Neural progenitor cell (in vitro differentiated cells): ENCODE data around the gene GNA15. TPM values are rescaled to one million over a fixed set of nuclear protein-coding genes. Genes with fewer than 3 reads are reported as not detected.

Experiments used
- DNase-seq: peaks from one replicate; pipeline ENCODE4 v3.0.0-alpha.2; 2016; ENCODE audit warnings: low spot score
- H2AFZ ChIP-seq: fragments of 200-600 bp; sonication (generic); replicated peaks from 2 replicates; pipeline ENCODE4 v1.6.1; 2016; ENCODE audit warnings: antibody characterized with exemption
- H3F3A ChIP-seq: fragments of 200-600 bp; sonication (generic); 2 replicates; pipeline ENCODE4 v1.6.1; 2016; ENCODE audit warnings: antibody characterized with exemption, low read depth
- H3K27ac ChIP-seq: fragments of 200-600 bp; sonication (generic); 2 replicates; pipeline ENCODE4 v1.5.1; 2016; ENCODE audit warnings: mild to moderate bottlenecking
- H3K27me3 ChIP-seq: fragments of 200-600 bp; sonication (generic); 2 replicates; pipeline ENCODE4 v1.6.1; 2016; ENCODE audit warnings: mild to moderate bottlenecking, moderate library complexity
- H3K36me3 ChIP-seq: fragments of 200-600 bp; sonication (generic); 2 replicates; pipeline ENCODE4 v1.5.1; 2016
- H3K4me1 ChIP-seq: fragments of 200-600 bp; sonication (generic); 2 replicates; pipeline ENCODE4 v1.6.1; 2016; ENCODE audit warnings: mixed run types
- H3K4me2 ChIP-seq: fragments of 200-600 bp; sonication (generic); 2 replicates; pipeline ENCODE4 v1.6.1; 2016
- H3K4me3 ChIP-seq: fragments of 200-600 bp; sonication (generic); 2 replicates; pipeline ENCODE4 v1.5.1; 2016
- H3K79me2 ChIP-seq: fragments of 200-600 bp; sonication (generic); 2 replicates; pipeline ENCODE4 v1.6.1; 2016; ENCODE audit warnings: low read depth
- H3K9ac ChIP-seq: fragments of 200-600 bp; sonication (generic); 2 replicates; pipeline ENCODE4 v1.6.1; 2016
- H3K9me3 ChIP-seq: fragments of 200-600 bp; sonication (generic); 2 replicates; pipeline ENCODE4 v1.5.1; 2016; ENCODE audit warnings: low read depth
- H4K20me1 ChIP-seq: fragments of 200-600 bp; sonication (generic); 2 replicates; pipeline ENCODE4 v1.6.1; 2016; ENCODE audit warnings: low read depth
- H3K27ac Mint-ChIP-seq: 3 replicates; pipeline ENCODE4 v1.8.0; 2021; ENCODE audit warnings: mixed read lengths
- H3K27me3 Mint-ChIP-seq: 2 replicates; pipeline ENCODE4 v1.8.0; 2022; ENCODE audit warnings: low read depth, mild to moderate bottlenecking, inconsistent platforms, moderate library complexity, mixed read lengths; ENCODE audit not compliant: insufficient read depth
- H3K36me3 Mint-ChIP-seq: 3 replicates; pipeline ENCODE4 v1.8.0; 2021; ENCODE audit warnings: mixed read lengths
- H3K4me1 Mint-ChIP-seq: 3 replicates; pipeline ENCODE4 v1.8.0; 2021; ENCODE audit warnings: mixed read lengths
- H3K4me3 Mint-ChIP-seq: 3 replicates; pipeline ENCODE4 v1.8.0; 2021; ENCODE audit warnings: mild to moderate bottlenecking, moderate library complexity, mixed read lengths
- H3K9me3 Mint-ChIP-seq: 3 replicates; pipeline ENCODE4 v1.8.0; 2020; ENCODE audit warnings: mixed read lengths
- CTCF ChIP-seq: fragments of 200-600 bp; sonication (generic); IDR thresholded peaks from 2 replicates; pipeline ENCODE4 v1.5.1; 2017; ENCODE audit warnings: antibody characterized with exemption, mild to moderate bottlenecking
- EZH2 ChIP-seq: fragments of 200-600 bp; sonication (generic); IDR thresholded peaks from 2 replicates; pipeline ENCODE4 v1.6.1; 2017; ENCODE audit warnings: antibody characterized with exemption, mild to moderate bottlenecking, moderate library complexity
- EZH2phosphoT487 ChIP-seq: fragments of 200-600 bp; sonication (generic); IDR thresholded peaks from 2 replicates; pipeline ENCODE4 v1.6.1; 2017; ENCODE audit warnings: antibody characterized with exemption
- total RNA-seq: library from RNA; depleted of rRNA; stranded (reverse); fragments of >200 nt; gene quantifications from 2 replicates; pipeline ENCODE4 v1.2.3, GENCODE V29; 2015; ENCODE audit warnings: low replicate concordance

The GNA15 gene
- total RNA-seq, 1 donor from 2014 or later = not detected

- DNase-seq = no peak
- Histone ChIP-seq H3K27me3 (no peaks in the 10 kb centered on the region), H2AFZ (no peak overlapping the region), H3K9ac (no peak overlapping the region), H4K20me1 (peaks cover 5% of the 10 kb centered on the region), H3K36me3 (no peaks in the 10 kb centered on the region), H3F3A (no peaks in the 10 kb centered on the region), H3K9me3 (no peaks in the 10 kb centered on the region), H3K27ac (no peak overlapping the region), H3K4me1 (no peaks in the 10 kb centered on the region), H3K4me2 (no peak overlapping the region), H3K4me3 (no peak overlapping the region), H3K79me2 (no peaks in the 10 kb centered on the region)
- no peaks in the 10 kb centered on the region for H3K27me3 Mint-ChIP-seq
- H3K36me3 Mint-ChIP-seq = no peaks in the 10 kb centered on the region
- H3K9me3 Mint-ChIP-seq = no peaks in the 10 kb centered on the region
- no peak overlapping the region for H3K4me3 Mint-ChIP-seq
- H3K27ac Mint-ChIP-seq = no peak overlapping the region
- TF ChIP-seq EZH2phosphoT487 (no peak), EZH2 (no peak), CTCF (no peak)
- peaks cover 8% of the 10 kb centered on the region for H3K4me1 Mint-ChIP-seq
Measured at GRCh38 chr19:3119071-3119595, 16.7 kb upstream of the GNA15 start.

GRCh38 chr19:3119693-3120380 lies 16.0 kb upstream of the GNA15 start:
- no peaks in the 10 kb centered on the region for H3F3A ChIP-seq
- no peaks in the 10 kb centered on the region for H3K27me3 Mint-ChIP-seq
- H3K9me3 Mint-ChIP-seq = no peaks in the 10 kb centered on the region
- H3K4me3 ChIP-seq = no peak overlapping the region
- H3K36me3 ChIP-seq = no peaks in the 10 kb centered on the region
- no peaks in the 10 kb centered on the region for H3K27me3 ChIP-seq
- peaks cover 8% of the 10 kb centered on the region for H3K4me1 Mint-ChIP-seq
- no peak overlapping the region for H3K4me2 ChIP-seq
- H3K27ac ChIP-seq = no peak overlapping the region
- no peaks in the 10 kb centered on the region for H3K36me3 Mint-ChIP-seq
- H3K79me2 ChIP-seq = no peaks in the 10 kb centered on the region
- DNase-seq = no peak
- no peak overlapping the region for H3K27ac Mint-ChIP-seq
- no peak overlapping the region for H2AFZ ChIP-seq
- peaks cover 5% of the 10 kb centered on the region for H4K20me1 ChIP-seq
- H3K9me3 ChIP-seq = no peaks in the 10 kb centered on the region
- no peaks in the 10 kb centered on the region for H3K4me1 ChIP-seq
- no peak overlapping the region for H3K4me3 Mint-ChIP-seq
- TF ChIP-seq EZH2phosphoT487 = no peak
- TF ChIP-seq EZH2 = no peak
- TF ChIP-seq CTCF = no peak
- no peak overlapping the region for H3K9ac ChIP-seq

GRCh38 chr19:3120611-3121276 lies 15.1 kb upstream of the GNA15 start:
- no peak for DNase-seq
- H3K4me3 Mint-ChIP-seq = no peak overlapping the region
- H3K4me3 ChIP-seq = no peak overlapping the region
- TF ChIP-seq EZH2phosphoT487 = no peak
- TF ChIP-seq EZH2 = no peak
- TF ChIP-seq CTCF = no peak
- no peaks in the 10 kb centered on the region for H4K20me1 ChIP-seq
- no peak overlapping the region for H3K27ac ChIP-seq
- no peak overlapping the region for H3K9ac ChIP-seq
- no peaks in the 10 kb centered on the region for H3K36me3 ChIP-seq
- no peaks in the 10 kb centered on the region for H3K79me2 ChIP-seq
- H3K9me3 ChIP-seq = no peaks in the 10 kb centered on the region
- no peak overlapping the region for H2AFZ ChIP-seq
- H3K27me3 Mint-ChIP-seq = peaks cover 2% of the 10 kb centered on the region
- no peaks in the 10 kb centered on the region for H3F3A ChIP-seq
- H3K27me3 ChIP-seq = no peaks in the 10 kb centered on the region
- peaks cover 10% of the 10 kb centered on the region for H3K4me1 Mint-ChIP-seq
- H3K27ac Mint-ChIP-seq = no peak overlapping the region
- H3K4me1 ChIP-seq = no peaks in the 10 kb centered on the region
- no peaks in the 10 kb centered on the region for H3K9me3 Mint-ChIP-seq
- H3K4me2 ChIP-seq = no peak overlapping the region
- H3K36me3 Mint-ChIP-seq = no peaks in the 10 kb centered on the region
